SH-SY5Y (cell line): ENCODE results near the gene GAS2L2.

Source experiments
- GATA2 ChIP-seq: IDR thresholded peaks from 2 replicates; pipeline ENCODE4 v1.6.1; 2011; ENCODE audit warnings: mild to moderate bottlenecking, low read depth, low read length
- GATA3 ChIP-seq: IDR thresholded peaks from 2 replicates; pipeline ENCODE4 v1.6.1; 2011; ENCODE audit warnings: low read depth, mild to moderate bottlenecking, low read length, moderate library complexity

- no peak for TF ChIP-seq GATA2
- no peak for TF ChIP-seq GATA3
Measured at GRCh38 chr17:35784895-35785294, 31.9 kb upstream of the GAS2L2 start.
